ENCODE measurements around the gene MTARC2. TPM values are rescaled to one million over a fixed set of nuclear protein-coding genes. Genes with fewer than 3 reads are reported as not detected.

Gene MTARC2
- total and polyA plus RNA-seq, 8 donors: 41.2 to 84.3 (median 80.9) TPM

DNA sequence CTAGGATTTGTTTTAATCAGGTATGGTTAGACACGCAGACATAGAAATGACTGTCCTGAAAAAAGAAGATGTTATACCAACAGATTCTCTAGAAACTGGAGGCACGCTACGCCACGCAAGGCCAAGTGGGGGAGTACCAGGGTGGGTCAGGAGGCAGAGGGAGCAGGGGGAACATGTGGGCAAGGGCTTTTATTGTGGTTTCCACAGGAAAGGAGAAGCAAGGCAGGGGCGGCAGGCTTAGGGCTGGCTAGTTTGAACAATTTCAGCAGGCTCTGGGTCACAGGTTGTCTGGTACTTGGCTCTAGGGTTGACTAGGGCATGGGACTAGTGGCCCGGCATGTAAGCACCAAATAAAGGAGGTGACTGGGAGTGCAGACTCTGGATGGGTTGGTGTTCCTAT is 7.2 kb downstream of the MTARC2 start:
- Histone ChIP-seq H3K9me3 (no peaks in the 10 kb centered on the region), H3K36me3 (peaks cover 0 to 36% of the 10 kb centered on the region in 2 donors), H3K27ac (no peak overlapping the region), H3K27me3 (no peaks in the 10 kb centered on the region), H3K4me1 (peaks cover 10 to 25% of the 10 kb centered on the region in 2 donors), H3K4me3 (no peak overlapping the region)
- no peak for DNase-seq
- ATAC-seq: no peak
- TF ChIP-seq, protein P1, sequence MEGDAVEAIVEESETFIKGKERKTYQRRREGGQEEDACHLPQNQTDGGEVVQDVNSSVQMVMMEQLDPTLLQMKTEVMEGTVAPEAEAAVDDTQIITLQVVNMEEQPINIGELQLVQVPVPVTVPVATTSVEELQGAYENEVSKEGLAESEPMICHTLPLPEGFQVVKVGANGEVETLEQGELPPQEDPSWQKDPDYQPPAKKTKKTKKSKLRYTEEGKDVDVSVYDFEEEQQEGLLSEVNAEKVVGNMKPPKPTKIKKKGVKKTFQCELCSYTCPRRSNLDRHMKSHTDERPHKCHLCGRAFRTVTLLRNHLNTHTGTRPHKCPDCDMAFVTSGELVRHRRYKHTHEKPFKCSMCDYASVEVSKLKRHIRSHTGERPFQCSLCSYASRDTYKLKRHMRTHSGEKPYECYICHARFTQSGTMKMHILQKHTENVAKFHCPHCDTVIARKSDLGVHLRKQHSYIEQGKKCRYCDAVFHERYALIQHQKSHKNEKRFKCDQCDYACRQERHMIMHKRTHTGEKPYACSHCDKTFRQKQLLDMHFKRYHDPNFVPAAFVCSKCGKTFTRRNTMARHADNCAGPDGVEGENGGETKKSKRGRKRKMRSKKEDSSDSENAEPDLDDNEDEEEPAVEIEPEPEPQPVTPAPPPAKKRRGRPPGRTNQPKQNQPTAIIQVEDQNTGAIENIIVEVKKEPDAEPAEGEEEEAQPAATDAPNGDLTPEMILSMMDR (IDR thresholded peaks at IDR 0.05): no peak
- intact Hi-C loops (cut with DNase I): no loop called here

DNA sequence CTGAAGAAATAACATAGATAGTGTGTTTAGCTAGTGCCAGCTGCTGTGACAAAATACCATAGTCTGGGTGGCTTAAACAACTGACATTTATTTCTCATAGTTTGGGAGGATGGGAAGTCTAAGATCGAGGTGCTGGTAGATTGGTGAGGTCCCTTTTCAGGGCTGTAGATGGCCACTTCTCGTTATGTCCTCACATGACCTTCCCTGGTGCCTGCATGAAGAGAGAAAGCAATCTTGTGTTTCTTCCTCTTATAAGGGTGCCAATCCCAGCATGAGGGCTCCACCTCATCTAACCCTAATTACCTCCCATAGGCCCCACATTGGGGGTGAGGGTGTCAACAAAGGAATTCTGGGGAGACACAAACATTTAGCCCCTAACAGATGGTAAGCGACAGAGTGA is 9.3 kb downstream of the MTARC2 start:
- no peaks in the 10 kb centered on the region for H3K9me3 ChIP-seq
- no peak overlapping the region for H3K27ac ChIP-seq
- H3K36me3 ChIP-seq: peaks cover 0 to 46% of the 10 kb centered on the region in 2 donors
- TF ChIP-seq, protein P1 (IDR thresholded peaks at IDR 0.05): no peak
- ATAC-seq (no peak), DNase-seq (no peak)
- intact Hi-C loops (cut with DNase I): no loop called here
- H3K27me3 ChIP-seq: no peaks in the 10 kb centered on the region
- H3K4me1 ChIP-seq: peaks cover 3 to 8% of the 10 kb centered on the region in 2 donors
- no peak overlapping the region for H3K4me3 ChIP-seq

DNA sequence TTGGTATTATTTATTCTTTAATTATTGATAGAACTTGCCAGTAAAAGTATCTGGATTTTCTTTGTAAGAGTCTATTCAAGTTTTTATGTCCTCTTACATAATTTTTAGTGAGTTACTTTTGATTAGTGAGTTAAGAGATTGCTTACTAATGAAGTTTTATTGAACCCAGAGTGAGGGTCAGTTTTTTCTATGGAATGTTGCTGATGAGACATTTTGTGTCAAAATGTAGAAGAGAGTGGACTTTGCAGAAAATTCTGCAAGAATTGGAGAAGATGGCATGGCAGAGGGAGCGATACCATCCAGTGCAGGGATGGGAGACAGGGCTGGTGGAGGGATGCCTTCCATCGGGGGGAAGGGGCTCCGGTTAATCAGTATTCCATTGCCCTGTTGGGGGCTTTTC is 11.0 kb downstream of the MTARC2 start:
- Histone ChIP-seq H3K27ac (no peak overlapping the region), H3K4me1 (no peaks in the 10 kb centered on the region), H3K9me3 (no peaks in the 10 kb centered on the region), H3K36me3 (peaks cover 0 to 57% of the 10 kb centered on the region in 2 donors), H3K27me3 (no peaks in the 10 kb centered on the region), H3K4me3 (no peak overlapping the region)
- TF ChIP-seq, protein P1 (IDR thresholded peaks at IDR 0.05): no peak
- intact Hi-C loops (cut with DNase I): no loop called here
- ATAC-seq: no peak
- no peak for DNase-seq

DNA sequence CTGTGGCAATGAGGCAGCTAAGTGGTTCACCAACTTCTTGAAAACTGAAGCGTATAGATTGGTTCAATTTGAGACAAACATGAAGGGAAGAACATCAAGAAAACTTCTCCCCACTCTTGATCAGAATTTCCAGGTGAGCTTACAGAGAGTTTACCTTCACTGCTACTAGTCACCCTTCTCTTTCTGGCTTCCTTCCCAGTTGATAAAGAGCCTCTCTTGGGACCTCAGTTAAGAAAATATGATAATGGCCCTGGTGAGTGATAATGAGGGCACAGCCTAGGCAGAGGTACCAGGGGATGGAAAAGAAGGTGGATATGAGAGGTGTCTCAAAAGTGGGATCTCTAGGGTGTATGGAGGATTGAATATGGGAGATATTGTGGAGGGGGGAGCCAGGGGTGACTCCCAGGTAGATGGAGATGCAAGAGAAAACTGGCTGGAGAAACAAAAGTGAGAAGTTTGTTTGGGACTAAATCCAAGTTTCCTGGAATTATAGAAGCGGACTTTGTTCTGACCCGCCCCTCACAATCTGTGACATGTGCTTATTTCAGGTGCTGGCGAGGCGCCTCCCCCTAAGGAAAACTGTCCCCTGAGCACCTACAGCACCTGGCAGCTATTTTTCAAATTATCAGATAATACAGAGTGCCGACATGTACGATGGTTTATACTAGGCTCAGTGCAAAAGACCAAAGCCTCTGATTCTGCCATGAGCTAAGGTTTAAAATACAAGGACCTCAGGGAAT is 13.7 kb downstream of the MTARC2 start:
- peak; percentile 31 for ATAC-seq
- Histone ChIP-seq H3K36me3 (peaks cover 0 to 35% of the 10 kb centered on the region in 2 donors), H3K4me1 (peaks cover 0 to under 1% of the 10 kb centered on the region in 2 donors), H3K27me3 (no peaks in the 10 kb centered on the region), H3K4me3 (no peak overlapping the region), H3K27ac (no peak overlapping the region), H3K9me3 (no peaks in the 10 kb centered on the region)
- DNase-seq: no peak
- intact Hi-C loops (cut with DNase I): no loop called here
- TF ChIP-seq, protein P1 (IDR thresholded peaks at IDR 0.05): no peak

DNA sequence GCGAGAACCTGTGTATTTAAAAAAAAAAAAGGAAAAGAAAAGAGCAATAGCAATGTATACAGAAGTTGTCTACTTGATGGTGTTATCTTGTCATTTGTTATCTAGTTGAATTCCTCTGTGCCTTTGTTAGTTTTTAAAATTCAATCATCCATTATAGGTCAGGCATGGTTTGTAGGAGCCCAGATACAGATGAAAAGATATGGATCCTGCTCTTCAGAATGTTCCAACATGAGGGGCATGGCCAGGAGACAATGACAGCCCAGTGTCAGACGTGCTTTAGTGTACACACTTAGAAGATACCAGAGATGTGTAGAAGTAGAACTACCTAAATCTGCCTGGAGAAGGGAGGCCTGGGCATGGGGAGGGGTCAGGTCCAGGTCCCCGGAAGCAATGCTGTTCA is 16.6 kb downstream of the MTARC2 start:
- Histone ChIP-seq H3K36me3 (peaks cover 0 to 26% of the 10 kb centered on the region in 2 donors), H3K4me3 (no peak overlapping the region), H3K9me3 (no peaks in the 10 kb centered on the region), H3K27me3 (no peaks in the 10 kb centered on the region), H3K27ac (no peak overlapping the region), H3K4me1 (peaks cover 12 to 20% of the 10 kb centered on the region in 2 donors)
- ATAC-seq (no peak), DNase-seq (no peak)
- intact Hi-C loops (cut with DNase I): no loop called here
- TF ChIP-seq, protein P1 (IDR thresholded peaks at IDR 0.05): no peak
